H1 (cell line): ENCODE measurements around the gene WDR19. TPM values are rescaled to one million over a fixed set of nuclear protein-coding genes. Genes with fewer than 3 reads are reported as not detected.
A peak's percentile ranks its signal among the peaks of the same experiment; 100 is the strongest.

Source experiments
- ASH2L ChIP-seq: fragments of 200-600, 300-600 bp; sonication (generic); IDR thresholded peaks from one replicate; pipeline ENCODE4 v1.7.1; 2017; ENCODE audit warnings: low read length
- BCL11A ChIP-seq, 2 experiments: IDR thresholded peaks; one replicate each; pipeline ENCODE4 v1.6.1; 2011; ENCODE audit warnings: low read depth in 2 of 2, low read length in 2 of 2, mild to moderate bottlenecking in 2 of 2
- CHD2 ChIP-seq: IDR thresholded peaks from 2 replicates; pipeline ENCODE4 v1.6.1; 2012; ENCODE audit warnings: low read length, improper control_type of control experiment
- CREB1 ChIP-seq: IDR thresholded peaks from 2 replicates; pipeline ENCODE4 v1.6.1; 2012; ENCODE audit warnings: inconsistent platforms
- CTBP2 ChIP-seq: IDR thresholded peaks from 2 replicates; pipeline ENCODE4 v1.7.0; 2011; ENCODE audit warnings: borderline replicate concordance, mild to moderate bottlenecking, moderate library complexity, mixed read lengths, low read length; ENCODE audit not compliant: insufficient read depth, insufficient read length
- EZH2 ChIP-seq: fragments of 200-600 bp; sonication (generic); IDR thresholded peaks from 2 replicates; pipeline ENCODE4 v1.7.1; 2012; ENCODE audit warnings: low read depth, mild to moderate bottlenecking, moderate library complexity, low read length, inconsistent platforms; ENCODE audit not compliant: severe bottlenecking
- GABPA ChIP-seq: IDR thresholded peaks from 2 replicates; pipeline ENCODE4 v1.6.1; 2011; ENCODE audit warnings: mild to moderate bottlenecking, low read length, moderate library complexity, borderline replicate concordance; ENCODE audit not compliant: insufficient read depth
- JUND ChIP-seq: IDR thresholded peaks from 2 replicates; pipeline ENCODE4 v1.6.1; 2011; ENCODE audit warnings: mild to moderate bottlenecking, improper control_type of control experiment, low read length
- KDM4A ChIP-seq: IDR thresholded peaks from one replicate; pipeline ENCODE4 v1.7.1; 2012; ENCODE audit warnings: low read depth, mild to moderate bottlenecking, moderate library complexity, low read length, inconsistent platforms; ENCODE audit not compliant: severe bottlenecking
- KDM5A ChIP-seq: fragments of 200-600 bp; IDR thresholded peaks from 2 replicates; pipeline ENCODE4 v1.7.1; 2012; ENCODE audit warnings: mild to moderate bottlenecking, low read length, inconsistent platforms, mixed read lengths
- POLR2A ChIP-seq, 2 experiments: IDR thresholded peaks; 1 replicate in 1 of 2; 2 replicates in 1 of 2; pipeline ENCODE4 v1.6.1; 2011; ENCODE audit warnings: low read depth in 2 of 2, low read length in 2 of 2, mild to moderate bottlenecking in 2 of 2; ENCODE audit errors: control extremely low read depth in 1 of 2
- POU5F1 ChIP-seq: IDR thresholded peaks from 2 replicates; pipeline ENCODE4 v1.6.1; 2011; ENCODE audit warnings: low read depth, mild to moderate bottlenecking, low read length, moderate library complexity
- RBBP5 ChIP-seq: IDR thresholded peaks from 2 replicates; pipeline ENCODE4 v1.7.1; 2012; ENCODE audit warnings: low read depth, mild to moderate bottlenecking, inconsistent platforms, low read length, moderate library complexity, borderline replicate concordance
- RFX5 ChIP-seq: IDR thresholded peaks from 2 replicates; pipeline ENCODE4 v1.6.1; 2011; ENCODE audit warnings: low read depth, low read length, improper control_type of control experiment, borderline replicate concordance
- SAP30 ChIP-seq: fragments of 300-600 bp; sonication (generic); IDR thresholded peaks from 2 replicates; pipeline ENCODE4 v1.7.1; 2012; ENCODE audit warnings: low read length, moderate library complexity, mild to moderate bottlenecking, inconsistent platforms; ENCODE audit not compliant: insufficient read depth, insufficient replicate concordance
- SUZ12 ChIP-seq: fragments of 200-600 bp; sonication (generic); IDR thresholded peaks from 2 replicates; pipeline ENCODE4 v1.6.1; 2012; ENCODE audit warnings: mild to moderate bottlenecking, inconsistent platforms, low read length, moderate library complexity, mixed read lengths
- TAF1 ChIP-seq: IDR thresholded peaks from 2 replicates; pipeline ENCODE4 v1.6.1; 2011; ENCODE audit warnings: mild to moderate bottlenecking, low read depth, low read length
- TAF7 ChIP-seq: optimal IDR thresholded peaks from 2 replicates; pipeline ENCODE3; 2011; ENCODE audit warnings: low read depth, mild to moderate bottlenecking, inconsistent platforms, low read length, moderate library complexity, borderline replicate concordance
- YY1 ChIP-seq: IDR thresholded peaks from 2 replicates; pipeline ENCODE4 v1.6.1; 2011; ENCODE audit warnings: low read depth, mild to moderate bottlenecking, low read length
- ZNF274 ChIP-seq: IDR thresholded peaks from 2 replicates; pipeline ENCODE4 v1.7.0; 2012; ENCODE audit warnings: low read length, borderline replicate concordance; ENCODE audit errors: extremely low read depth
- polyA plus RNA-seq, 7 experiments: library from polyadenylated mRNA; depleted of rRNA in 3 of 7; stranded (reverse) in 5 of 7; unstranded in 2 of 7; fragments of >200 nt in 5 of 7; fragments of 200-250 nt in 2 of 7; gene quantifications; 1 replicate in 5 of 7; 2 replicates in 1 of 7; 4 replicates in 1 of 7; pipeline versions ENCODE4 v1.2.1 to v1.2.3, GENCODE V29; 2011 to 2013; ENCODE audit warnings: missing spikeins in 2 of 7, mixed read lengths in 2 of 7
- total RNA-seq: library from RNA; stranded (reverse); fragmentation: NEBNext Ultra II Directional; extraction: Animal tissue kit (Norgen Biotek cat#: 25700); gene quantifications from 2 replicates; pipeline ENCODE4 v1.2.1, GENCODE V29; 2021
- TF ChIP-seq, protein P1 (sequence below), 3 experiments: IDR thresholded peaks; 1 replicate in 2 of 3; 2 replicates in 1 of 3; pipeline versions ENCODE4 v1.5.1 to v1.6.1; 2011; ENCODE audit warnings: low read length in 3 of 3, mild to moderate bottlenecking in 3 of 3, inconsistent platforms in 2 of 3, low read depth in 1 of 3, moderate library complexity in 1 of 3; ENCODE audit not compliant: insufficient read depth in 1 of 3; ENCODE audit errors: control extremely low read depth in 1 of 3
- TF ChIP-seq, protein P2 (sequence below): IDR thresholded peaks from 2 replicates; pipeline ENCODE4 v1.6.1; 2011; ENCODE audit warnings: low read depth, mild to moderate bottlenecking, low read length; ENCODE audit not compliant: insufficient read depth

WDR19 gene
- total and polyA plus RNA-seq, 2 of the 8 experiments (the other 6 are each of a cell fraction or from before 2014, with no cell fraction given): 22.2 to 23.3 TPM

DNA sequence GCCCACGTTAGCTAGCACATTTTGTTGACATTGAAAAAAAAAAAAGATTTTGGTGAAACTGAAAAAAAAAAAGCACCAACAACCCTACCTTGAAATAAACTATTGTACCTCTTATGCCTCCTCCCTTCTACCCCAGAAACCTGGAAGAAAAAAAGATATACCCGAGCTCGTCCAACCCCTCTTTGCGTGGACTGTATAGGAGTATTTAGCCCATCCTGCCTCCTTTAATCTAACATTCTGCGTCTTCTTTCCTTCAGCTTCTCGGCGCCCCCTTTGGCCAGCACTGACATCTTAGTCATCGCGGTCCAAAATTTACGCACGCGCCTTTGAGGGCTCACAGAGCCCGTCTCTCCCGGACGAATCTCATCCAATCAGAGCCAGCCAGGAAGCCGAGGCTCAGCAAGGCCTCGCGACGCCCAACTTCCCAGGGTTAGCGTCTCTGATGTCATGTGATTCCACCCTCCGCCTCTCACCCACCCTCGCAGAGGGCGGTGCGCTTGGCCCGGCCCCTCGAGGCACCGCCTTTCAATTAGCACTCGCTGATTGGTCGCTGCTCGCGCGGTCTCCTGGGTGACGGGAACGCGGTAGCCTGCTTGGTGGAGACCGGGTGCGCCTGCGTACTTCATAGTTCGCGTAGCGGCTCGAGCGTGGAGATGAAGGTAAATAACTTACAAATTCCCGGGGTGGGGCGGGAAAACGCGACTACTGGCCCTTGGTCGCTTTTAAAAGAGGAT, at the start of gene WDR19 (continued):
- TF ChIP-seq SAP30 (no peak), SUZ12 (no peak), JUND (peak; percentile 56), TAF1 (peak; percentile 60; the same call in 1 of the 2 replicates), RBBP5 (no peak), ASH2L (no peak), ZNF274 (no peak), CHD2 (peak; percentile 88), GABPA (no peak), POU5F1 (no peak), CREB1 (peak; percentile 61; the same call in 1 of the 2 replicates), EZH2 (no peak), RFX5 (no peak), TAF7 (no peak), POLR2A (IDR thresholded peaks at IDR 0.05; ENCODE audit: control extremely low read depth in 1 of 2, low read depth in 2 of 2, low read length in 2 of 2) (no peak), KDM4A (no peak), BCL11A (IDR thresholded peaks at IDR 0.05; ENCODE audit: low read depth in 2 of 2, low read length in 2 of 2) (no peak), CTBP2 (no peak), KDM5A (no peak), YY1 (peak; percentile 45; the same call in 1 of the 2 replicates)
- TF ChIP-seq, protein P1, sequence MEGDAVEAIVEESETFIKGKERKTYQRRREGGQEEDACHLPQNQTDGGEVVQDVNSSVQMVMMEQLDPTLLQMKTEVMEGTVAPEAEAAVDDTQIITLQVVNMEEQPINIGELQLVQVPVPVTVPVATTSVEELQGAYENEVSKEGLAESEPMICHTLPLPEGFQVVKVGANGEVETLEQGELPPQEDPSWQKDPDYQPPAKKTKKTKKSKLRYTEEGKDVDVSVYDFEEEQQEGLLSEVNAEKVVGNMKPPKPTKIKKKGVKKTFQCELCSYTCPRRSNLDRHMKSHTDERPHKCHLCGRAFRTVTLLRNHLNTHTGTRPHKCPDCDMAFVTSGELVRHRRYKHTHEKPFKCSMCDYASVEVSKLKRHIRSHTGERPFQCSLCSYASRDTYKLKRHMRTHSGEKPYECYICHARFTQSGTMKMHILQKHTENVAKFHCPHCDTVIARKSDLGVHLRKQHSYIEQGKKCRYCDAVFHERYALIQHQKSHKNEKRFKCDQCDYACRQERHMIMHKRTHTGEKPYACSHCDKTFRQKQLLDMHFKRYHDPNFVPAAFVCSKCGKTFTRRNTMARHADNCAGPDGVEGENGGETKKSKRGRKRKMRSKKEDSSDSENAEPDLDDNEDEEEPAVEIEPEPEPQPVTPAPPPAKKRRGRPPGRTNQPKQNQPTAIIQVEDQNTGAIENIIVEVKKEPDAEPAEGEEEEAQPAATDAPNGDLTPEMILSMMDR (IDR thresholded peaks at IDR 0.05; ENCODE audit: control extremely low read depth in 1 of 3, insufficient read depth in 1 of 3, low read depth in 1 of 3, low read length in 3 of 3): peak; percentile 31 to 56 (median 40)
- TF ChIP-seq, protein P2, sequence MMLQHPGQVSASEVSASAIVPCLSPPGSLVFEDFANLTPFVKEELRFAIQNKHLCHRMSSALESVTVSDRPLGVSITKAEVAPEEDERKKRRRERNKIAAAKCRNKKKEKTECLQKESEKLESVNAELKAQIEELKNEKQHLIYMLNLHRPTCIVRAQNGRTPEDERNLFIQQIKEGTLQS: no peak
